ENCODE measurements around the gene TRIM65.
"Not testable (repeated sequence)": the region's sequence is repeated elsewhere in the genome, so short reads cannot be mapped to it uniquely, and the experiment has no call there.

The TRIM65 gene

GRCh38 chr17:75895370-75896155 is 1.2 kb downstream of the TRIM65 start:
- DNase-seq (ENCODE audit: low read depth in 2 of 2), result peak in 1 of 2 experiments; percentile 7

- DNase-seq (ENCODE audit: low read depth in 2 of 2), result no peak
These were observed 2.6 kb downstream of the TRIM65 start for GRCh38 chr17:75894049-75894733.

- no peak for DNase-seq (ENCODE audit: low read depth in 2 of 2)
These were observed 3.3 kb downstream of the TRIM65 start for GRCh38 chr17:75893305-75894048.

GRCh38 chr17:75892556-75893224 is 4.1 kb downstream of the TRIM65 start:
- no peak for DNase-seq (ENCODE audit: low read depth in 2 of 2)

- no peak for DNase-seq (ENCODE audit: low read depth in 2 of 2)
These were observed 4.9 kb downstream of the TRIM65 start for GRCh38 chr17:75891605-75892555.

GRCh38 chr17:75891022-75891604 is 5.6 kb downstream of the TRIM65 start:
- DNase-seq (ENCODE audit: low read depth in 2 of 2), result no peak

- DNase-seq (ENCODE audit: low read depth in 2 of 2), result no peak
These were observed 7.3 kb downstream of the TRIM65 start for GRCh38 chr17:75889454-75889853.

GRCh38 chr17:75888484-75888883 is 8.3 kb downstream of the TRIM65 start:
- DNase-seq (ENCODE audit: low read depth in 2 of 2), result no peak

GRCh38 chr17:75885860-75886259 is 10.9 kb downstream of the TRIM65 start:
- not testable (repeated sequence) for DNase-seq (ENCODE audit: low read depth in 2 of 2)

- DNase-seq (ENCODE audit: low read depth in 2 of 2), result no peak
These were observed 11.3 kb downstream of the TRIM65 start for GRCh38 chr17:75885431-75885830.

GRCh38 chr17:75881678-75882454 is 14.9 kb downstream of the TRIM65 start:
- no peak for DNase-seq (ENCODE audit: low read depth in 2 of 2)

- no peak for DNase-seq (ENCODE audit: low read depth in 2 of 2)
These were observed 16.5 kb downstream of the TRIM65 start for GRCh38 chr17:75880266-75880665.

- DNase-seq (ENCODE audit: low read depth in 2 of 2), result no peak
These were observed 18.4 kb downstream of the TRIM65 start, which contains the start of gene TRIM47 for GRCh38 chr17:75878174-75878998. TSS of gene TRIM47 (minus strand) at chr17:75878581. CDS start at chr17:75878548, 33 bp downstream.

GRCh38 chr17:75877752-75878173 is 19.0 kb downstream of the TRIM65 start:
- DNase-seq (ENCODE audit: low read depth in 2 of 2), result no peak

GRCh38 chr17:75876938-75877751 is 19.6 kb downstream of the TRIM65 start:
- DNase-seq (ENCODE audit: low read depth in 2 of 2), result peak; percentile 62 to 63

GRCh38 chr17:75876190-75876937 is 20.4 kb downstream of the TRIM65 start:
- DNase-seq (ENCODE audit: low read depth in 2 of 2), result no peak

- DNase-seq (ENCODE audit: low read depth in 2 of 2), result no peak
These were observed 20.9 kb downstream of the TRIM65 start for GRCh38 chr17:75875940-75876189.
